ENCODE data around the gene TMEM17. TPM values are rescaled to one million over a fixed set of nuclear protein-coding genes. Genes with fewer than 3 reads are reported as not detected.

The TMEM17 gene
- total RNA-seq, 1 experiment from 2014 or later = 1.1 TPM

GRCh38 chr2:62456721-62457539, 49.1 kb downstream of the TMEM17 start:
- peak; percentile 79 for DNase-seq (ENCODE audit: low read depth)

- DNase-seq (ENCODE audit: low read depth) = no peak
Measured at GRCh38 chr2:62455957-62456692, 49.9 kb downstream of the TMEM17 start.

- DNase-seq (ENCODE audit: low read depth) = no peak
Measured at GRCh38 chr2:62453955-62454354, 52.0 kb downstream of the TMEM17 start.

GRCh38 chr2:62452701-62453454, 53.1 kb downstream of the TMEM17 start:
- DNase-seq (ENCODE audit: low read depth) = no peak

- no peak for DNase-seq (ENCODE audit: low read depth)
Measured at GRCh38 chr2:62450716-62451191, 55.2 kb downstream of the TMEM17 start.

Other genes starting within 250 kb of the TMEM17 start
- gene EHBP1, start 199.5 kb upstream of the TMEM17 start, total RNA-seq (2014; rRNA removed; shearing (Covaris generic)) = 19.9 and 23.6 TPM in 2 replicates